OCI-LY3 (cell line): Measurements from ENCODE around the gene MTUS2.

Experiments used
- CTCF ChIP-seq: fragments of 200-600, 300-600 bp; sonication (generic); IDR thresholded peaks from 2 replicates; pipeline ENCODE4 v1.5.1; 2014; ENCODE audit warnings: antibody characterized with exemption, low read length, low read depth
- EZH2phosphoT487 ChIP-seq: fragments of 200-600 bp; shearing (Covaris generic); IDR thresholded peaks from 2 replicates; pipeline ENCODE4 v1.6.1; 2018; ENCODE audit warnings: antibody characterized with exemption, mixed run types, low read depth

GRCh38 chr13:28964052-28964451 is 143.9 kb downstream of the MTUS2 start:
- no peak for TF ChIP-seq EZH2phosphoT487
- TF ChIP-seq CTCF = no peak
